GM19452 (cell line): ENCODE results near the gene KLF15.

Source experiments
- ATAC-seq: cut with Tn5 transposase; IDR thresholded peaks from one replicate; pipeline ENCODE4 v1.9.1; 2021; ENCODE audit not compliant: unreplicated experiment

KLF15 gene

DNA sequence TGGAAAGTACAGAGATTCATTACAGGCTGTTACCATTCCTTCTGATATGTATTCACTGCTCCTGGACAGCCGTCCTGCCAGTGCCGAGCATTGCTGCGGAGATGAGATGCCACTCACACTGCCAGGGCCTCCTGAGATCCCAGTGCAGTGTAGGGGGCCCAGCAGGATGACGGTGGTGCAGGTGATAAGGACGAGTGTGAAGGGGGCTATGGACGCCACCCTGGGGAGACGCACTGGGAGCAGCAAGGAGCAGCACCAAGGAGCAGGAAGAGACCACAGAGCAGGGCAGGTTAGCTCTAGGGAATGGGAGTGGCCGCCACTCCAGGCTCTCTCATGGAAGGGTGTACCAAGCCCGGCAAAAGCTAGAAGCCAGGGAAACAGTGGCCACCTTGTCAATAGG lies 4.0 kb upstream of the KLF15 start:
- ATAC-seq, result no peak

DNA sequence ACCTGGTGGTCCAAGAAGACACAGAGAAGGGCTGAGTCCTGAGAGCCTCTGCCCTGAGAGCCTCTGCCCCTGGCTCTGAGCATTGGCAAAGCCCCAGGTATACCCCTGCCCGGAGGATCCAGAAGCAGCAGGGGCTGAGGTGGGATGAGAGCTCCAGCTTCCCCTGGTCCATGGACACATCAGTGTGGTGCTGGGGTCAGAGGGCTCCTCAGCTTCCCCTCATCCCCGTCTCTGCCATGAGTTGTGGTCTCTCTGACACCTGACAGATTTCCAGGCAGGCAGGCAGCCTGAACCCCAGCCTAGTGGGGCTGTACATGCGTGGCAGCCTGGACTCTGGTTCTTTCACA lies 3.5 kb upstream of the KLF15 start:
- ATAC-seq, result no peak

DNA sequence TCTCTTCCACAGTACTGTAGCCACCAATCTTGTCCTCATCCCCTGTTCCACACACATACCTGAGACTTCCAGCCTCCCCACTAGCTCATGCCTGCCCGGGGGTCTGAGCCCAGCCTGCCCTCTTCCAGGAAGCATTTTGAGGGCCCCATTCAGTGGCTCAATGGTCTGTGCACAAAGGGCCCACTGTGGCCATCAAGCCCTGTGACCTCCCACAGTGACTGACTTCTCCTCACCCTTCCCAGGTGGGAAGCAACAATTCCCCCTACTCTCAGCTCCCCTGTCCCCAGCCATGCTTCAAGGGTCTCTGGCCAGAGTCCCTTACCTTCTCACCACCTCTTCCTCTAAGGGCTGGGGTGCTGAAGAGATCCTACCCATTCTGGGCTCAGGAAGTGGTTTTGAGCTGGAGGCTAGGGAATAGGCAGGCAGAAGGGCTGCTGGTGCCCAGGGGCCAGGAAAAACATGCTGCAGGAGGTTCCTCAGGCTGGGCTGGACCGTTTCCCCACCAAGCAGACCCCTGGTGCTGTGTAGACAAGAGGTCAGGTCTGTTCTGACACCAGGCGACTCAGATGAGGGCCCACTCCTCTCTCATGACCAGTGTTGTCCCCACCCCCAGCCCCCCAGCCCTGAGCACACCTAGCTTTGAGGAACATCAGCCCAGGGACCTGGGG lies 3.0 kb upstream of the KLF15 start:
- no peak for ATAC-seq

DNA sequence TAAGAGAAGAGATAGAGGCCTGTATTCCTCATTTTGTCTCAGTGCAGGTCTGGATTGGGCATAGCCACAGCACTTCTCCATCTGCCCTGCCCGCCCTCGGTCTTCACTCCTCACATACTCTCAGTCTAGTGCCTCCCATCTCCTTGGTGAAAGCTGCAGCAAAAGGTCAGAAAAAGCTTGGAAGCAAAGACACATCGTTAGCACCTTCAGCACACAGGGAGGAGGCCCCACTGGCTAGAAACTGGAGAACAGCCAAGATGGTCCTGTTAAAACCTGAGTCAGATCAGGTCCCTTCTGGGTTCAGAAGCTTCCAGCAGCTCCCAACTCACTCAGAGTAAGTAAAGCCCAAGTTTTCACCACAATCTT lies 1.6 kb upstream of the KLF15 start:
- ATAC-seq, result no peak

DNA sequence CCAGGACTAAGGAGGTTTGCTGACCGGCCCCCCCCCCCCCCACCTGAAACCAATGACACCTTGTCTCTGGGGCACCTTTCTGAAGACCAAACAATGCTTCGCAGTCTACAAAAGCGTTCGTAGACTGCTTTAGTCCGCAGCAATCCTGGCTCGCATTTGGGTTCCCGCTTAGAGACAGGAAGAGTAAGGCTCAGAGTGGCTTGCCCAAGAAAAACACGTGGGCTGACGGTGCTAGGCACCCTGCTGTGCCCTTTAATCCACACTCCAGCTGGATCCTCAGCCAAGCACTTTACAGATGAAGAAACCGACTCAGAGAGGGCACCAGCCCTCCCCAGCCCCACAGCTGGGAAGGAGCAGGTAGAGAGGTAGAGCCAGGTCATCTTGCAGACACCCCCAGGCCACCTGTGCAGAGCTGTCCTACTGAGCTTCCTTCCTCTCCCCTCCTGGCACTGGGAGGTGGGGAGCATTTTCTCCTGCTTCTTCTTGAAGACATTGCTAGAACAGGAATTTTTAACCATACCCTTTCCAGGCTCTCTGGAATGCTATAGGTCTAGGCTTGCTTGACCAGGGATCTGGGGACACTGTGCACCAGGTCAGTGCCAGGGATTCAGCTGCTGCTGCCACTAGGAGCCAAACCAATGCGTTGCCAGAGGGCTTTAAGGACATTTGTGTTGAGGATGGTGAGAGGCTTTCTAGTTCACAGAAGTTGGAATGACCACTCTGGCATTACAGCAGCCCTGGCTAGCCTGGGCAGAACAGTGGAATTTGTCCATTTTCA lies 1.0 kb upstream of the KLF15 start:
- no peak for ATAC-seq

DNA sequence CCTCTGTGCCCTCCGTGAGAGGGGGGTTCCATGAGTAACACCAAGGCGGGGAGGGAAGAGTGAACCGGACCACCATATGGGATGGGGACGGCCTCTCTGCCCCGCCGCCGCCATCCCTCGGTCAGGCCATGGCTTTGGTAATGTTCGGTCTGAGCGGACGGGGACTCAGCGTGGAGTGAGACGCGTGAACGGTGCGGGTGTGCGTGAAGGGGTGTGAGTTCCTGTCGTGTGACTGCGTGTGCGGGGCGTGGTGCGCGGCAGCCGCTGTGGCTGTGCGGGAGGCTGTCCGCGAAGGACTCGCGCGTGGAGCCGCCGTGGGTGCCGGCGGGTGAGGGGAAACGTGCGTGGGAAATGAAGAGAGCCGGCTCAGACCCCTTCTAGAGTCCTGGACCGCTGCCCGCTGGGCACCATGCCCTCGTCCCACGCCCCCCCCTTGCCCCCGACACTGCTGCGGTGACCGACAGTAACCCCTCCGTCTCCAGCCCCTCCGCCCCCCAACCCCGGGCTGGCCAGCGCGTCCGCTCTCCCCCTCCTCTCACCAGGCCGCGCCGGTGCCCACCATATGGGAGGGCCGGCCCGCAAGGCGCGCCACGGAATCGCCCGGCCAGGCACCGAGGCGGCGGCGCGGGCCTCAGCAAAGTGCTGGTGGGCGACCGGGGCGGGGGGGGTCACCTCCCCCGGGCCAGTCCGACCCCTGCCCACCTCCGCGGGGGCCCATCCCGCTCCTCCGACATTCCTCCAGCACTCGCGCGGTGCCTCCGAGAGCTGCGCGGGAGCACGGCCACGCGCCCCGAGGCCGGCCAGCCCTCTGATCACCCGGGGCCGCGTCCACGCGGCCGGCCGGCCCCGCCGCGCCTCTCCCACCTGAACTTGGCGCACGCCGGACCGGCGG lies 589 bp downstream of the KLF15 start:
- no peak for ATAC-seq

DNA sequence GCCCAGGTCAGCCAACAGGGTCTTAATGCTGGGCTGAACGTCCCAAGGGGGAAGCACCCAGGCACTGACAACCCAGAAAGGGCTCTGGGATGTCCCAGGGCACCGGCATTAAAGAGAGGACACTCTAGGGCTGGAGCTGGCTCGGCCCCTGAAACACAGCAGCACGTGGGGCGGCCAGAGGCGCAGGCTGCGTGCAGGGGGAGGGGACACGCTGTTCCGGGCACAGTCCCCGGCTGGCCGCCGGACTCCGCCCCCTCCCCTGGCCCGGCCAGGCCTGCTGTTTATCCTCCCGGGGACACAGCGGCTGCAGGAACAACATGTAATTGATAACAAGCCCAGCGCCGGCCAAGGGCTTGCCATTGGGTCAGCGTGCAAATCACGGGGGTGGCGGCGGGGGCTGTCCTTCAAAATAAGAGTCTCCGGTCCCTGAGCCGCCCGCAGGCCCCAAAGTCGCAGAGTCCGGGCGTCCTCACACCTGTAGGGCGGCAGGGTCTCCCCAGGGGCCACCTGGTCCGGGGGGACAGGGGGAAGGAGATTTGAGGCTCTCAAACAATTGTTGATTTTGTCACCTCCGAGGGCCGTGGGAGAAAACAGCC lies 1.3 kb downstream of the KLF15 start:
- ATAC-seq, result no peak

DNA sequence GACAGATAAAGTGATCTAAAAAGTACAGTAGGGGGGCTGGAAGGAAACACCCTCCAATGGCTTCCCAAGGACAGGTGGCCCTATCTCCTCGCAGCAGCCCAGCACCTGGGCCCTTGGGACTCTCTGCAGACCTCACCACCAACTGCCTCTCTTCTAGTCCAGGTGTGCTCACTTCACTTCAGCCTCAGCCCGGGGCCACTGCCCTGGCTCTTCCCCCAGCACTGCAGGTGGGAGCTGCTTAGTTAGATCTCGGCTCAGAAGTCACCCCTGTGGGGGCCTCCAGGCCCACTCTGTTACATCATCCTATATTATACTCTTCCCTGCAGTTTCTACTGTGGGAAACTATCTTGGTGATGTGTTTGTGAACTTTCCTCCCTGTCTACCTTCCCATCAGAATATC lies 2.0 kb downstream of the KLF15 start:
- no peak for ATAC-seq

DNA sequence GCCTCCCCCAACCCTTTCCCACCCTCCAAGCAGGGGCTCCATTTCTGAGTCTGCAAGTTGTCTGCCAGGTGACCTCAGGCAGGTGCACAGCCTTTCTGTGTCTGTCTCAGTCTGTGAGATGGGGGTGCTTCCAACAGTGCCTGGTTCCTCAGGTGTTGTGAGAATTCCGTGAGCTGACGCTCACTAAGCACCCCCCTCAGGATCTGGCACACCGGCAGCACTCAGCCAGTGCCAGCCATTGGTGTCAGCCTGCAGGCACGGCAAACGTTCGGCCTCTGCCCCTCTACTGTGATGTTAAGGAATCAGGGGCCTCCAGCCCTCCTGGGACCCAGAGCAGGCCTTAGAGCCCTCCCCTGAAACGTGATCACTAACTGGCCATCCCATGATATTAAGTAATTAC lies 2.4 kb downstream of the KLF15 start:
- no peak for ATAC-seq

DNA sequence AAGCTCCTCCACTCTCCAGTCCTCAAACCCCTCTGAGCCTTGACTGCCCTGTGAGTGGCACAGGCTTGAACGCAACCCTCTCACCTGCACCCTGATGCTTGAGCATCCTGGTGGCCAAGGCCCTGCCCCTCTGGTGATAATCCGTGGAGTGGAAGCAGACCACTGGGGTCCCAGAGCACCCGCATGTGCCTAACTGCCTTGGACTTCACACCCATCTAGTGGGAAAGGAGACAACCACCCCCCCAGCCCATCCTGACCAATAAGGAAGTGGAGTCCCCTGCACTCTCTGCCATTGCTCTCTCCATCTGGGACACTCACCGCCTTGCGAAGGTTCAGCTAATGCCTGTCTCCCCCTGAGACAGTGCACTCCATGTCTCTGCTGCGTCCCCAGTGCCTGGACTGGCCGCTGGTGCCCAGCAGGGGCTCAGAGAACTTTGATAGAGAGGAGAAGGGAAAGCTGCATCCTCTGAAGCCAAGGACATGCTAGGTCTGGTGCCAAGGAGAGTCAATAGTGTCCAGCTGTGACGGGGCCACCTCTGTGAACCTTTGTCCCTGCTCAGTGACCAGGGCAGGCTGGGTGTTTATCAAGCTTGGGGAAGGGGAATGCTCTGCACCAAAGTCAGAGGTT lies 3.4 kb downstream of the KLF15 start:
- no peak for ATAC-seq

DNA sequence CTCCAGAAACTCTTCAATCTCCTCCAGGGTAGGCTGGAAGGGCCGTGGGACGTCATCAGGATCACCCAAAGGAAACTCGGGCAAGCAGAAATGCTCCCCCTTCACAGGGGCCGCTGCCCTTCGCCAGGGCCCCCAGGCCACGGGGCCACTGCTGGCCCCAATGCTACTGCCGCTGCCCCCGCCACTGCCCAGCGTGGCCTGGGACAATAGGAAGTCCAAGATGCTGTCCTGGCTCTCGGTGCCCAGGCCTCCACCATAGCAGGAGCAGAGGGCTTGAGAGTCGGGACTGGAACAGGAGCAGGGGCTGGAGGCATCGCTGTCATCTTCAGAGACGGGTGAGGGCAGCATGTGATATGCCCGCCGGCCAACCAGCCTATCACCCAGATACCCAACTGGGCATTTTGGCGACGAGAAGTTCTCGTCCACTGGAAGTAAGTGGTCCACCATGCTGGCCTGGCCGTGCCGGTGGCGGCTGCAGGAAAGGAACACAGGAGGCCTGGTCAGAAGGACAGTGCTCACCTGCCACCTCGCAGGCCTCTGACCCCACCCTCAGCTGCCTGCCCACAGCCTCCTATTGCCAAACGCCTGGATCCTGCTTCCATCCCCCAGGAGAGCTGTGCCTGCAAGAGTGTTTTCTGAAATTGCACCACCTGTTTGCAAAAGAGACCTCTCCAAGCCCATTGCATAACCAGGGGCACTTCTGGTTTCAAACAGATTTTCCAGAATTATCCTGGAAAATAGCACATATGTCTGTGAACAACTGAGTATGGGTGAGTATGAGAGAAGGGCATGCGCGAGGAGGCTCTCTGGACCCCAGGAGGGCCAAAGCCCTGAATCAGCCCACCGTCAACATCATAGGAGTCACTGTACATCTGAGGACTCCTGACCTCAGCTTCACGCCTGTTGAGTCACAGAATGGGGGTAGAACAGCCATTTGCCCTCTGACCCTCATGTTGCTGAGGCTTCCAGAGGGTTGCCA lies 4.4 kb downstream of the KLF15 start:
- no peak for ATAC-seq

DNA sequence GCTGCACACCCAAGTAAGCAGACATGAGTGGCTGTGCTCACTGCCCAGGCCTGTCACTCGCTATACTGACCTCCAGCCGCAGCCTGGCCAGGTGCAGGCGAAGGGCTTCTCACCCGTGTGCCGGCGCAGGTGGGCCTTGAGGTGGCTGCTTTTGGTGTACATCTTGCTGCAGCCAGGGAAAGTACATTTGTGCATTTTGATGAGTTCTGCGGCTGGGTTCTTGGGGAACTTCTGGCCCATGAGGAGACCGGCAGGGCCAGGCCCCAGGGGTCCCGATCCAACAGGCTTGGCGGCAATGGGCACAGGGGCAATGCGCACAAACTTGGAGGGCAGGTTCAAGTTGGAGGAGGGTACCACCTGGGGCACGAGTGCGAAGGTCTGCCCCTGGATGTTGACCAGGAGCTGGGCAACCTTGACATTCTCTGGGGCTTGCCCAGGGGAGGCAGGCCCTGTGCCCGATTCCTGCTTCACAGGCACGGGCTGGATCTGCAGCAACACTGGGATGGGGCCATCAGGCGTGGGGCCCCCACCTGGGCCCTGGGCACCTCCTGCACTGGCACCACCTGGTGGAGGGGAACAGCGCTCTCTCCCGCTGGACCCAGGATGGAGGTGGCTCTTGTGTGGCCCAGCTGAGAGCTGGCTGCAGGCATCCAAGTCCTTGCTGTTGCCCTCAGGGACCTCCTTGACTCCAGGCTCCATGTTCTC lies 5.3 kb downstream of the KLF15 start:
- no peak for ATAC-seq

DNA sequence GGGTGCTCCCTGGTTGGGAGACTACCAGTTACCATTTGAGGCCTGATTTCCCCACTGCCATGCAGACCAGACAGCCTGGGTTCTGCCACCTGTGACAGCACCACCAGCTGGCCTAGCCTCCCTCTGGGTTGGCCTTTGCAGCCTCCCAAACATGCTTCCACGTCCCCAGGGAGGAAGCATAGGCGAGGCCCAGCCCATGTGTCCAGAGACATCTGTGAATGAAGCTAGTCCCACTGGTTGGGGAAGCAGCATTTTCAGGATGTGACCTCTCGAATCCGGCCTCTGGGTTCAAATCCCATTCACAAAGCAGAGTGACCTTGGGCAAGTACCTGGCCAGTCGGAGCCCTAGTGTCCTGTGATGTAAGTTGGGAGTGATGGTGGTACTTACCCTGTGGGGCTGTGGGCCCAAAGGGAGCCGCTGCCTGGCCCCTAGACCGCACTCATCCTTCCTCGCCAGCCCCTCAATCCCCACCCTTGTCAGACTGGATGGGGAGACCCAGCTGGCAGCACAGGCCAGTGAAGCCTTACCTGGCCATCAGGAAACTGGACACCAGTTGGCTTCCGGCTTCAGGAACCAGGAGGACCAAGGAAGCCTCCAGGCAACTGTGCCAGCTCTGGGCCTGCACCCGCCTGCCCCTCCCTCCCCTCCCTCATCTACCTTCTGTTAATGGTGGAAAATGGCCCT lies 6.0 kb downstream of the KLF15 start:
- ATAC-seq, result no peak

DNA sequence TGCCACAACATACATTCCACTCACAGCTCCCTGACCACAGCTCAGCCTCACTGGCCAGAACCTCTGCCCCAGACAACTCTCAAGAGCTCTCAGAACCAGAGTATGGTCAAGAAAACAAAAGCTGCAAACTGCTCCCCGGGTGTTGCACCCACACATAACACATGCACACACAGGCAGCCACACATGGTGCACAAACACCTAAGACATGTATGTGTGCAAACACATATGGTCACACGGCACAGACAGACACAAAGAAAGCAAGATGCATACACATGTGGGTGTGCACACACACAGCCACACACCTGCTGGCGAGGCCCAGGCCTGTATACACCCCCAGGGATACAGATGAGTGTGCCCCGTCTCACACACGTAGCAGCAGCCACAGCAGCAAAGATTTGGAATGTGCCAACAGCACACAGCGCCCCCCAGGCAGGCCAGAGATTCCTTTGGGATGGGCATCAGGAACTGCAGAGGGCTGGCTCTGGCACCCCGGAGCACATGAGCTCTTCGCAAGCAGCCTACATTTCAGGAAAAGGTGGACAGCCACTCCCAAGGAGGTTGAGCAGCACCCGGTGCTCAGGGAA lies 6.6 kb downstream of the KLF15 start:
- ATAC-seq, result no peak

DNA sequence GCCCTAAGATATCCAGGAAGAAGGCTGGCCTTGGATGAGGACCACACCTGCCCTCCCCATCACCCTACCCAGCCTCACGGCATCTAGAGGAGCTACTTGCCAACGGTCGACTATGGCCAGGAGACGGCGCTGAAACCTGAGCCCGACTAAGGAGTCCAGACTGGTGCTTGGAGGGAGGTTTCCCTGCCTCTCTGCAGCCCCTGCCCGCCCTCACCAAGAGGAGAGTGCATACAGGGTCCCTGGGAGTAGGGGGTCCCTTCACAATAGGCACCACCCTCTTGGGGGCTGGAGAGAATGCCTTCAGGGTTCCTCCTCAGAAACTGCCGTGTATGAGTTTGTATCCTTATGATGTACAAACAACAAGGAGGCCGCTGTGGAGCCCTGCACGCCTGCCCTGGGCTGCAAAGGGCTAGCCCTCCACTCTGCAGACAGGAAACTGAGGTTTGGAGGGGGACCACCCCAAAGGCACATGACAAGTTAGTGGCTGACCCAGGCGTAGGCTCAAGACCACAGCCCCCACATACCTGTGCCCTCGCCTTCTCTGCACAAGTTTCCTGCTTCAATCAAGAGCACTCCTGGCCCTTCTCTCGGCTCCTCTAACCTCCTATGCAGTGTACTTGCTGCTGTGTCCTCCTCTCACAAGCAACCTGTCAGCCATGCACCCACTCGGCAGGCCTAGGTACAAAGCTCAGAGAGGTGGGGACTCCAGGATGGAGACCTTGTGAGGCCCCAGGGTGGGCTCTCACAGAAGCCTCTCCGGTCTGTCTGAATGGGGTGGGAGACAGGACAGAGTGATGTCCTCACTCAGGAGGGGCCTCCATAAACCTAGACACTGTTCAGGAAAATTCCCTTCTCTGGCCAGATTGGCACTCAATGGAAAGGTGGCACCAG lies 7.4 kb downstream of the KLF15 start:
- no peak for ATAC-seq

DNA sequence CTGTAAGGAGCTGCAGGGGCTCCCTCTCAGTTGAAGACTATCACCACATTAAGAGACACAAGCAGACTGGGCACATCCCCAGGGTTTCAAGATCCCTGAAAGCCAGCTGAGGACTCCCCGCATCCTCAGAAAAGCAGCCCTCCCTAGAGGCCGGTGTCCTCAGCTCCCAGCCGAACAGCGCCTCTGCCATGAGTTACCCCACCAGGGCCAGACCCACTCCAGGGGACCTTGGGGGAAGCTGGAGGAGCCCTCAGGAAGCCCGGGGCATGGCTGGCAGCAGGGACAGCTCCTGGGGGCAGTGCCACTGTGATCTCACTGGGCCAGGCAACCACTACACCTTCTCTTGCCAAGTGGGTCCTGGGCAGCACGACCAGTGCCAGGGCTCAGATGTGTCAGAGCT lies 8.1 kb downstream of the KLF15 start:
- no peak for ATAC-seq

DNA sequence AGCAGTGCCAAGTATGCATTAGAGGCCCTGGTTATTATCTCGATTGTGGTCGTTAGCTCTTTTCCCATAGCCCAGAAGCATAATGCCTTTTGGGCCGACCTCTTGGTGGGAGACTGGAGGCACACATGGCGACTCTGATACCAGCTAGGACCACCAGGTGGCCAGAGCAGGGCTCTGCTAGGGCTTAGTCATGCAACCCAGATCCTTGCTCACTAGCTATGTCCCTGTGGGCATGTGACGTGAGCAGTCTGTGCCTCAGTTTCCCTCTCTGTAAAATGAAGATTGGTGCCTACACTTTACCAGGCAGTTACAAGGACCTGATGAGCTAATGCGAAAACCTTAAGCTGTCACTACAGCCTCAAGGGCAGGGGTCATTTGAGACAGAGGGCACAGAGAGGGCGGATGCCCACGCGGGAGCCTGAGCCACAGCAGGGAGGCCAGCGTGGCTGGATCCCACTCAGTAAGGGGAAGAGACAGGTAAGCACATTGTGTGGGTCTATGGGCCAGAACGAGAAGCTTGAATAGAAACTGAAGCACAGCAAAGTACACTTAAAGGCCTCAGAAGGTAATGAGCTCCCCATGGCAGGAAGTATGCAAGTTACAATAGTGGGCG lies 8.8 kb downstream of the KLF15 start:
- no peak for ATAC-seq
